Hematopoietic multipotent progenitor cell treated with erythropoietin and hydrocortisone succinate and interleukin-3 and kit ligand, for 6 days (in vitro differentiated cells): ENCODE results near the gene PABPN1.

ENCODE experiments used
- DNase-seq: peaks from one replicate; pipeline ENCODE4 v3.0.0-alpha.2; 2015

The PABPN1 gene

DNA sequence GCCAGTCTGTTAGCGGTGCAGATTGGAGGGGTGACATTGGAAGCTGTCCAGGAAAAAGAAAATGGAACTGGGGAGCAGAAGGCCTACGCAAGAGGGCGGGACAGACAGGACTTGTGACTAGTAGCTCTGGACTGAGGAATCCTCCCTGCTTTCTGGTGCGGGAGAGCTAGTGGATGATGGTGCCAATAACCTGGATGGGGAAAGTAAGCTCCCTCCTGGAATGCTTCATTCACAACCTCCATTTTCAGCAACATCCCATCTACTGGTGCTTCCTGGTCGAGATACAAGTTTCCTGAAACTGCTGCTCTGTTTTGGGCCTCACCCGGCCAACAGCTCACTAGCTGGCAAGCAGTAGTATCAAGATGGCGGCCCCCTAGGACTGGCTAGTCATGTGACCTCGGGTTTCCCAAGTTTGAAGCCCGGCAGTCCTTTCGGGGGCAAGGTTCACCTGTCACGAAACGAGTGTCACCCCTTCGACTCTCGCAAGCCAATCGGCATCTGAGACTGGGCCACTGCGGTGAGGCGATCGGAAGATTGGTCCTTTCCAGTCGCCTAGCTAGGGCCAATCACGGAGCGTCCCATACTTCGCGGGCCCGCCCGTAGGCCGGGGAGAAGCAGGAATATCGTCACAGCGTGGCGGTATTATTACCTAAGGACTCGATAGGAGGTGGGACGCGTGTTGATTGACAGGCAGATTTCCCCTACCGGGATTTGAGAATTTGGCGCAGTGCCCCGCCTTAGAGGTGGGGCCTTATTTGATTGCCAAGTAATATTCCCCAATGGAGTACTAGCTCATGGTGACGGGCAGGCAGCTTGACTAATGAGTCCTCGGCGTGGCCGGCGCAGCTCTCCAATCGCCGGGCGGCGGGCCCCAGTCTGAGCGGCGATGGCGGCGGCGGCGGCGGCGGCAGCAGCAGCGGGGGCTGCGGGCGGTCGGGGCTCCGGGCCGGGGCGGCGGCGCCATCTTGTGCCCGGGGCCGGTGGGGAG, at the start of gene PABPN1:
Gene PABPN1, plus strand, starts transcription at position 874 of the 988 bp plus-strand sequence. Its CDS starts 13 bp downstream, at position 887.
- DNase-seq = peak; percentile 100

DNA sequence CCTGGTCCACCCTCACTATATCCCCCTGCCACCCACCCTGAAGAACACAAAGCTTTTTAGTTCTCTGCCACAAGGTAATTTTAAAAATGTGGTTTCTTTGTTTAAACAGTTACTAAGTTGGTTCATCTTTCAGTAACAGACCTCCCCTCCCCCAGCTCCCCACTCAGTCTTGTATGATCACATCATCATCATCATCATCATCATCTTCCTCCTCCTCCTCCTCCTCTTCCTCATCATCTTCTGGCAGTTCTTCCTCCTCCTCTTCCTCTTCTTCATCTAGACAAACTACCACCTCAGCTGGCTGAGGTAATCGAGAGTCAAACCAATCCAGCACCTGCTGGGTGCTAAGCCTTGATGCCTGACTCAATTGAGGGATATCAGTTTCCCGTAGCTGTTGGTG, 45.8 kb upstream of the PABPN1 start:
- DNase-seq = no peak

DNA sequence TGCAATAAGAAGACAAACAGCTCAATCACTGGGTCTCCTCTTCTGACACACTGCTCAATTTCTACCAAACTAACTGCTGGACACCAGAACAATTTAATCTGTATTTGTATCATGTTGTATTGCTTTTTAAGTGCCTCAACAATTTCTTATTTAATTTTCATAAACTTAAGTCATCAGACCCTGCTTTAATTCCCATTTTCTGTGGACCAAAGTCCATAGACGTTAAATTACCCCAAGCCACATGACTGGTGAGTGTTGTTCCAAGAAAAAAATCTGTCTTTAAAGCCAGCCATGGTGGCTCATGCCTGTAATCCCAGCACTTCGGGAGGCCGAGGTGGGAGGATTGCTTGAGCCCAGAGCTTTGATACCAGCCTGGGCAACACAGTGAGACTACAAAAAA, 44.1 kb upstream of the PABPN1 start:
- DNase-seq = no peak

GRCh38 chr14:23277928-23278327, 43.3 kb upstream of the PABPN1 start:
- DNase-seq = peak; percentile 77

GRCh38 chr14:23281247-23281646, 40.0 kb upstream of the PABPN1 start:
- DNase-seq = no peak

- peak; percentile 68 for DNase-seq
These were observed 36.4 kb upstream of the PABPN1 start for GRCh38 chr14:23284654-23285529.

- peak; percentile 48 for DNase-seq
These were observed 35.7 kb upstream of the PABPN1 start for GRCh38 chr14:23285530-23286019.

- DNase-seq = peak; percentile 99
These were observed 35.0 kb upstream of the PABPN1 start, which contains the start of gene HOMEZ for GRCh38 chr14:23286020-23286901. TSS of gene HOMEZ (minus strand) at chr14:23286132. CDS start at chr14:23285952, 180 bp downstream.

GRCh38 chr14:23286902-23287479, 34.3 kb upstream of the PABPN1 start:
- no peak for DNase-seq

DNA sequence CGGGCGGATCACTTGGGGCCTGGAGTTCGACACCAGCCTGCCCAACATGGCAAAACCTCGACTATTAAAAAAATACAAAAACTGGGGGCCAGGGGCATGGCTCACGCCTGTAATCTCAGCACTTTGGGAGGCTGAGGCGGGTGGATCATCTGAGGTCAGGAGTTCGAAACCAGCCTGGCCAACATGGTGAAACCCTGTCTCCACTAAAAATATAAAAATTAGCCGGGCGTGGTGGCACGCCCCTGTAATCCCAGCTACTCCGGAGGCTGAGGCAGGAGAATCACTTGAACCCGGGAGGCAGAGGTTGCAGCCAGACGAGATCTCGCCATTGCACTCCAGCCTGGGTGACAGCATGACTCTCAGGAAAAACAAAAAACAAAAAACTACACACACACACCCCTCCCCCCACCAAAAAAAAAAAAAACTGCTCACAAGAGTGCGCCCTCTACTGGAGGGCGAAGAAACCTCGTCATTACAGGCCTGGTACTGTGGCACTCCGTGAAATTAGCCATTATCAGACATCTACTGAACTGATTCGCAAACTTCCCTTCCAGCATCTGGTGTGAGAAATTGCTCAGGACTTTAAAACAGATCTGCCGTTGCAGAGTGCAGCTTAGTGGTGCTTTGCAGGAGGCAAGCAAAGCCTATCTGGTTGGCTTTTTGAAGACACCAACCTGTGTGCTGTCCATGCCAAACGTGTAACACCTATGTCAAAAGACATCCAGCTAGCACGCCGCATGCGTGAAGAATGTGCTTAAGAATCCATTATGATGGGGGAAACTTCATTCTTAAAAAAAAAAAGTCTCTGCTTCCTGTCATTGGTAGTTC, 26.3 kb upstream of the PABPN1 start:
- DNase-seq = peak; percentile 89

GRCh38 chr14:23296012-23296777, 25.1 kb upstream of the PABPN1 start:
- no peak for DNase-seq

DNA sequence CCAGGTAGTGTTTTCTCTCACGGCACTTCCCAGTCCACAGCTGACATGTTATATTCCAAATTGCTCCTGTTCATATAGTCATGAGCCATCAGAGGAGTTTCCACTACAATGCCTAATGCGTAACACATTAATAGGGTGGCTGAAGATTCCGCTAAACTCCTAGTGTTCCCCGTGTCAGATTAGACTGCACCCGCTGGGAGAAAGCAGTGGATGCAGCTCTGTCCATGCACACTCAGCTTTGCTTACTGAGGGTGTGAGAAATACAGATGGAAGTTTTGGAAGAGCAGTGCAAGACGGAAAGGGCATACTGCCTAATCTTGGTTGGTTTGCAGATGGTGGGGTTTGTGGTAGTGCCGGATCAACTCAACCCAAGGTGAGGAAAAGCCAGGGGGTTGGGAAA, 24.2 kb upstream of the PABPN1 start:
- no peak for DNase-seq

- DNase-seq = peak; percentile 76
These were observed 23.5 kb upstream of the PABPN1 start for GRCh38 chr14:23297611-23298277.

DNA sequence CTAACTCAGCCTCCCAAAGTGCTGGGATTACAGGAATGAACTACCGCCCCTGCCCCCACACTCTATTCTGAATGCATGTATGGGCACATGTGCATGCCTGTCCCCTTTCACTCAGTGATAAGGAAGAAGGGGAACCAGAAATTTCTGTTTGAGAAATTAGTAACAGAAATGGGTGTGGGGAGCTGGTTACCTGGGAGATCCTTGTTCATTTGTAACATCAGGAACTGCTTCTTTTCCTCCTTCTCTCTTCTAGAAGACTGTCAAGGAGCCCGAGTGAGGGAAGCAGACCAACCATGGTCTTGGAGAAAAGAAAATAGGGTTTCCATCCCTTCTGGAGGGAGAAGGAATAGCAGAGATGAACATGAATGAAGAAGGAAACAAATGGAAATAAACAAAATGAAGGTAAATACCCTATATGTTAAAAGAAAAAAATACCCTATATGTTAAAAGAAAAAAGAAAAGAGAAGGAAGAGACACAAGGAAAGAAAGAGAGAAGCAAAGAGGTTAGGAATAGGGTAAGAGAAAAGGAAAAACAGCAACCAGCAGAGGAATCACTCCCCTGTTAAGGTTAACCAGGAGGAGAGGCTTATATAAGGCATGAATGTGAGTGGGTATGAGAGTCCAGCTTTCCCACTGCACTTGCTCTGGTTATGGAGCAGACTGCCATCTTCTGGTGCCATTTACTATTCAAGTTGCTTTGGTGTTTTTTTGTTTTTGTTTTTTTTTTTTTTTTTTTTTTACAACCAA, 21.9 kb upstream of the PABPN1 start:
- DNase-seq = peak; percentile 77

DNA sequence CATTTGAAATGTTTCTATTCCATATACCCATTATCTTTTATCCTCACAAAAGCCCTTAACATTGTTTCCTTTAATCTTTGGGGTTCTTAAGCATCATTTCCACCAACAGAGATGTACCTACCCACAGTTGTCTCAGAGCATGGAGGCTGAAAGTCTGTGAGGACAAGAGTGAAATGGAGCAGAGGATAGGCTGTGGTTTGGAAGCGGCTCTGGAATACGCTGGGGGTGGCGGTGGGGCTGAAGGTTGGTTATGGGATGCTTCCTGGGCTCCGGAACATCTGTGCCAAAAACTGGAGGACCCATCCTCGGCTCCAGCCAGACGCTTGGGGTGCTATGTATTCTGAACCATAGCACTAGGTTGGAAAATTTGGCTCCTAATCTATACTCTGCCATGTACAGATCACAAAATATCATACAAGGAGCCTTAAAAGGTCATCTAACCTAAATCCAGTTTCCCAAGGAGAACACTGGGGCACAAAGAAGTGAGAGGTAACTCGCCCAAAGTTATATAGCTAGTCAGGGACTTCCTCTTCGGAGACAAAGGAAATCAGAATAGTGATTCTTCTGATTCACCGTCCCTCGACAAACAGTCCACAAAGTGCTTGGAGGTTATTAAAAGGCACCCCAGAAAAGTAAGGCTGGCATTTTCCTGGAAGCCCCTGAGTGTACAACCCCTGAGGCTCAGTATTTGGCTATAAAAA, 21.1 kb upstream of the PABPN1 start:
- DNase-seq = no peak

GRCh38 chr14:23300687-23301223, 20.5 kb upstream of the PABPN1 start:
- DNase-seq = no peak

- DNase-seq = peak; percentile 98
These were observed 19.8 kb upstream of the PABPN1 start for GRCh38 chr14:23301288-23301968.
